Measurements from ENCODE around the gene DUS3L.

DUS3L gene

DNA sequence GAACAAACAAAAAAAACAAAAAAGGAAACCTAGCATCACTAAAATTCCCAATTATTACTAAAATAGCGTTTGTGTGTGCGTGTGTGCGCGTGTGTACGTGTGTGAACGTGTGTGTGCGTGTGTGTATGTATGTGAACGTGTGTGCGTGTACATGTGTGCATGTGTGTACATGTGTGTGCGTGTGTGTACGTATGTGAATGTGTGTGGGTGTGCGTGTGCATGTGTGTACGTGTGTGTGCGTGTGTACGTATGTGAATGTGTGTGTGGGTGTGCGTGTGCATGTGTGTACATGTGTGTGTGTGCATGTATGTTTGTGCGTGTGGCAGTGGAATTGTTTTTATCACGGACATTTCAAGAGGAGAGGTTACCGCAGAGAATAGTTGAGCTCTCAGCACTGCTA is 48.9 kb downstream of the DUS3L start:
- TF ChIP-seq, protein P1, sequence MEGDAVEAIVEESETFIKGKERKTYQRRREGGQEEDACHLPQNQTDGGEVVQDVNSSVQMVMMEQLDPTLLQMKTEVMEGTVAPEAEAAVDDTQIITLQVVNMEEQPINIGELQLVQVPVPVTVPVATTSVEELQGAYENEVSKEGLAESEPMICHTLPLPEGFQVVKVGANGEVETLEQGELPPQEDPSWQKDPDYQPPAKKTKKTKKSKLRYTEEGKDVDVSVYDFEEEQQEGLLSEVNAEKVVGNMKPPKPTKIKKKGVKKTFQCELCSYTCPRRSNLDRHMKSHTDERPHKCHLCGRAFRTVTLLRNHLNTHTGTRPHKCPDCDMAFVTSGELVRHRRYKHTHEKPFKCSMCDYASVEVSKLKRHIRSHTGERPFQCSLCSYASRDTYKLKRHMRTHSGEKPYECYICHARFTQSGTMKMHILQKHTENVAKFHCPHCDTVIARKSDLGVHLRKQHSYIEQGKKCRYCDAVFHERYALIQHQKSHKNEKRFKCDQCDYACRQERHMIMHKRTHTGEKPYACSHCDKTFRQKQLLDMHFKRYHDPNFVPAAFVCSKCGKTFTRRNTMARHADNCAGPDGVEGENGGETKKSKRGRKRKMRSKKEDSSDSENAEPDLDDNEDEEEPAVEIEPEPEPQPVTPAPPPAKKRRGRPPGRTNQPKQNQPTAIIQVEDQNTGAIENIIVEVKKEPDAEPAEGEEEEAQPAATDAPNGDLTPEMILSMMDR (IDR thresholded peaks at IDR 0.05) = no peak

DNA sequence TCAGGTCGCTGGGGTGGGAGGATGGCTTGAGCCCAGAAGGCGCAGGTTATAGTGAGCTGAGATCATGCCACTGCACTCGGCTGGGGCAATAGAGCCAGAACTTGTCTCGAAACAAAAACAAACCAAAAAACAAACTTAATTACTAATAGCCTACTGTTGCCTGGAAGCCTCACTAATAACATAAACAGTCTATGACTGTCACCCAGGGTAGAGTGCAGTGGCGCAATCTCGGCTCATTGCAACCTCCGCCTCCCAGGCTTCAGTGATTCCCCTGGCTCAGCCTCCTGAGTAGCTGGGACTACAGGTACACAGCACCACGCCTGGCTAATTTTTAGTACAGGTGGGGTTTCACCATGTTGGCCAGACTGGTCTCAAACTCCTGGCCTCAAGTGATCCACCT is 52.5 kb downstream of the DUS3L start:
- TF ChIP-seq, protein P1 (IDR thresholded peaks at IDR 0.05) = no peak

Measured in LNCAP (cell line).